GM21528 (cell line): Measurements from ENCODE around the gene APBA3.
"Not testable (repeated sequence)": the region's sequence is repeated elsewhere in the genome, so short reads cannot be mapped to it uniquely, and the experiment has no call there.

ENCODE experiments used
- ATAC-seq: cut with Tn5 transposase; IDR thresholded peaks from one replicate; pipeline ENCODE4 v1.9.1; 2021; ENCODE audit warnings: mild to moderate bottlenecking, moderate library complexity; ENCODE audit not compliant: unreplicated experiment, low FRiP score

Gene APBA3

DNA sequence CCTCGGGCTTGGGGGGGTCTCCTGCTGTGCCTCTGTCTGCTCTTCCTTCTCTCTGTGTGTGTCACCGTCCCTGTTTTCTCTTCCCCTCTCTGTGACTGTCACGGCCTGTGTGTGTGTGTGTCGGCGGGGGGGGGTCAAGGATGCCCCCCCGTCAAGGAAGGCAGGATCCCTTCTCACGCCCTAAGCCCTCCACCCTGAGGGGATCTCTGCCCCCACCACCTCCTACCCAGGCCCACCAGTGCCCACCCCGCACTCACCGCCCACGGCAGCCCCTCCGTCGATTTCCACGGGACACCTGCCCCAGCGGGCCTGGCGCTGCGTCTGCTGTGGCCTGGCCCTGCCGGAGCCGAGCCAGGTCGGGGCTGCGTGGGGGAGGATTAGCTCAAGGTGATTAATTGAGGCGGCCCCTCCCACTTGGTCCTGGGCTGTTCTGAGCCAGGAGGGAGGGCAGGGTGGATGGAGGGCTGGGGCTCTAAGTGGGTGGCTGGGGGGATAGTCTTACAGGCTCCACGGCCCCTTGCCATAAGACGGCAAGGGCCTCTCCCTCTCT, 10.5 kb upstream of the APBA3 start, which contains the start of gene RAX2:
TSS of gene RAX2 (minus strand) at position 323 of the 550 bp plus-strand sequence. CDS start 486 bp downstream, outside the sequence.
- ATAC-seq, result no peak

- ATAC-seq, result no peak
Observed at GRCh38 chr19:3771000-3771905, 9.8 kb upstream of the APBA3 start.

- no peak for ATAC-seq
Observed at GRCh38 chr19:3770136-3770999, 8.9 kb upstream of the APBA3 start.

- no peak for ATAC-seq
Observed at GRCh38 chr19:3769494-3769893, 8.0 kb upstream of the APBA3 start.

- no peak for ATAC-seq
Observed at GRCh38 chr19:3768748-3769099, 7.2 kb upstream of the APBA3 start.

DNA sequence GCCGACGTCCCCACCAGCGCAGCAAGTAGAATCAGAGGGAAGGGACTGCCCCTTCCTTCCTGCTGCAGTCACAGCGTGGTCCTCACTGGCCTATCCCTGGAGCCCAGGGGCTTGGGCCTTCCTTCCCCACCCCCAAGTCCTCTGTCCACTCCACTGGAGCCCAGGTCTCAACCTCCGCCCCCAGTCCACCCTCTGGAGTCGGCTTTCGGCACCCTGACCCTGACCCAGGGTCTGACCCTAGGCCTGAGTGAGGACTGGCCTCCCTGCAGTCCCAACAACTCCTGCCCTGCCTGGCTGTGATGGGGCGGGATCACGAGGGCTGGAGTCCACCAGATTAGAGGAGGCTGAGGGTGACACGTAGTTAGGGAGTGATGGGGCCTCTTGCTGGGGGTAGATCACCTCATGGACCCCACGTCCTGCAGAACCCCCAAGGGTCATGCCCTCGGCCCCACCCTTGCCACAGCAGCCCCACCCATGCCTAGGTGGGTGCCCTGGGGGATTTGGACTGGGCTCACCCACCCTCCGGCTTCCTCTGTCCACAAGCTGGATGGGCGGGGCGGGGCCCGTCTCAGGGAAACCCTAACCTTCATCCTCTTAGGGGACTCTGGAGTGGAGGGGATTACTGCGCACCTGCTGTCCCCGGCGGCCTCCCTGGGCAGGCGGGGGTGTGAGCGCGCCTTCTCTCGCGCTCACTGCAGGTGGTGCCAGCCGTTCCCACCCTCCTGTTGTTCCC, 6.7 kb upstream of the APBA3 start:
- ATAC-seq, result no peak

DNA sequence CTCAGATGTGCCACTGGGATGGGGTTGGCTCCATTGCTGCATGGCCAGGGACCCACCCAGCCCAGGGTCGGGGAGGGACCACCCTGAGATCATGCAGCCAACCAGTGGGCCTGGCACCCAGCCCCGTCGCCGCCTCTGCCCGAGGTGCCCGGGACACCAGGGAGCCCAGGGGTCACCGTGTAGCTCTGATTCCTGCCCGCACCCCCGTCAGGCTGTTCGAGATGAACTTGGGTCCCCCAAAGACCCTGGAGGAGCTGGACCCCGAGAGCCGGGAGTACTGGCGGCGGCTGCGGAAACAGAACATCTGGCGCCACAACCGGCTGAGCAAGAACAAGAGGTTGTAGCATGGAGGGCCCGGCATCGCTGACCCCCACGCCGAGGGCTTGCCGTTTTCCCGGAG, 5.6 kb upstream of the APBA3 start:
- ATAC-seq, result no peak

DNA sequence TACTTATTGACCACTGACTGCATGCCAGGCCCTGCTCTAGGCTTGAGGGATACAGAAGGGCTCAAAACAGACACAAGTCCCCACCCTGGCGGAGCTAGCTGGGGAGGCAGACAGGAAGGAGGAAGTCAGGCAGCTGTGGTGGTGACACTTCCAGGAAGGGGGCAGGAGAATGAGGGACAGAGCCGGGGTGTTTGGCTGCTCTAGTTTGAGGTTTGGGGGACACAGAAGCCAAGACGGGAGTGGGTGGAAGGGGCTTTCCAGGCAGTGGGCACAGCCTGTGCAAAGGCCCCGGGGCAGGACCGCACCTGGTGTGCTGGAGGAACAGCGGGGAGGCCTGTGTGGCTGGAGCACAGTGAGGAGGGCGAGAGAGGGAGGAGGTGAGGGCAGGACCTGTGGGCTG, 5.0 kb upstream of the APBA3 start:
- no peak for ATAC-seq

- ATAC-seq, result not testable (repeated sequence)
Observed at GRCh38 chr19:3765757-3766156, 4.3 kb upstream of the APBA3 start.

- ATAC-seq, result no peak
Observed at GRCh38 chr19:3765121-3765520, 3.6 kb upstream of the APBA3 start.

DNA sequence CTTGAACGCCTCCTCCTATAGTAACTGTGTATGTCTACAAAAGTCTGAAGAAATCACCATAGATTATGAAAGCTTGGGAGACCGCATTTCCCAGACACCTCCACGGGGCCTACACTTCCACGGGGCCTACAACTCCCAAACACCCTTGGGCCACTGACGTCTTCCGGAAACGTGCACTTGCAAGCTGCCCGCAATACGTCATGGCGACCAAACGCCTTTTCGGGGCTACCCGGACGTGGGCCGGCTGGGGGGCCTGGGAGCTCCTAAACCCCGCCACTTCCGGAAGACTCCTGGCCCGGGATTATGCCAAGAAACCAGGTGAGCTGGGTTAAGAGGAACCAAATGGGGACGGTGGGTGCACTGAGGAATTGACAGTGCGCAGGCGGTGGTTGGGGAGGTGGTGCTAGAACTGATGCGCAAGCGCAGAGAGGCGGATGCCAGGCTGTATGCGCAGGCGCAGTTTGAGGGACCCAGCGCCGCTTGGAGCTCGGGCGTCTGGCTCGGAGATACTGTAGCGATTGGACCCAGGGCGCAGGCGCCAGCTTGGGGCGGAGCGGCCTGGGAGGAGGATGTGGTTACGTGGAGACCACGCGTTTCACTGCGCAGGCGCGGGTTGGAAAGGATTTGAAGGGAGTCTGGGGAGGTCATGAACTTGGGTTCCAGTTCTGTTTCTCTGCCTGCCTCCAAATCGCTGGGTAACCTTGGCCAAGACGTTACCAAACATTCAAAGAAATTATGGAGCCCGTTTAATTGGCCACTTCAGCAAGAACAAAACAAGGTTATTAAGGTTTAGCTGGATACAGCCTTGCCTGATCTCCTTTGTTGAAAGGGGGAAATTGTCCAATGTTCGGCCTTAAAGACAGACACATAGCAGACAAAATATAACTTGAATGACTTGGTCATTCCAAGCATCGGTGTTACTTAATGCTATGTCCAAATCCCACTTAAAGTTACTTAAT, 1.3 kb upstream of the APBA3 start, which contains the start of gene MRPL54:
TSS of gene MRPL54 (plus strand) at position 182 of the 959 bp plus-strand sequence. CDS start at position 201, 19 bp downstream.
- ATAC-seq, result peak; percentile 64

DNA sequence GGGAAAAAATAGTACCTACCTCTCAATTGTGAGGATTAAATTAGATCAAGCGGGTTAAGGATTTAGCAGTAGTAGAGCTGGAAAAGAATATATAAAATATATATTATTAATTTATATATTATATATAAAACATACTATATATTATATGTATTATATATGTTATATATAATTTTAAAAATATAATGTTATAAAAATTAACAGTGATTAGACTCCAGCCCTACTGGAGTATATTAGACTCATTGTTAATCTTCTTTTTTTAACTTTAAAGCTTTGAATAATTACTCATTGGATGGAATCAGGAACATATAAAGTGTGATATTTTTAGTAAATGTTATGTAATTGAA, 610 bp upstream of the APBA3 start:
- ATAC-seq, result peak; percentile 2

DNA sequence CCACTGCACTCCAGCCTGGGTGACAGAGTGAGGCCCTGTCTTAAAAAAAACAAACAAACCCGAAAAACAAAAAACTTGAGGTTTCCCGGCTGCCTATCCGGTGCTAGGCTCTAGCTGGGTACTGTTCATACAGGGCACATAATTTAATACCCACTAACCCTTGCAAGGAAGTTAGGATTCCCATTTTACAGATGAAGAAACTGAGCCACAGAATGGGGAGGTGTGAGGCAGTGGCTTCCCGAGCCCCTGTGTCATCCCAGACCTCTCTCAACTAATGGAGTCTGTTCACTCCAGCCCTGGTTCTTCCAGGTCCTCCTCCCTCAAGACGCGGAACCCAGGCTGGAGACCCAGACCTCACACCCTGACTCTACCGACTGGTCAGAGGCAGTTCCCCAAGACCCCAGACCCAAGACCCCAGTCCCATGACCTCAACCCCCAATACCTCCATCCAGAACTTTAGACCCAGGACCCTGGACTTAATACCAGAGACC, 576 bp downstream of the APBA3 start:
- ATAC-seq, result no peak

DNA sequence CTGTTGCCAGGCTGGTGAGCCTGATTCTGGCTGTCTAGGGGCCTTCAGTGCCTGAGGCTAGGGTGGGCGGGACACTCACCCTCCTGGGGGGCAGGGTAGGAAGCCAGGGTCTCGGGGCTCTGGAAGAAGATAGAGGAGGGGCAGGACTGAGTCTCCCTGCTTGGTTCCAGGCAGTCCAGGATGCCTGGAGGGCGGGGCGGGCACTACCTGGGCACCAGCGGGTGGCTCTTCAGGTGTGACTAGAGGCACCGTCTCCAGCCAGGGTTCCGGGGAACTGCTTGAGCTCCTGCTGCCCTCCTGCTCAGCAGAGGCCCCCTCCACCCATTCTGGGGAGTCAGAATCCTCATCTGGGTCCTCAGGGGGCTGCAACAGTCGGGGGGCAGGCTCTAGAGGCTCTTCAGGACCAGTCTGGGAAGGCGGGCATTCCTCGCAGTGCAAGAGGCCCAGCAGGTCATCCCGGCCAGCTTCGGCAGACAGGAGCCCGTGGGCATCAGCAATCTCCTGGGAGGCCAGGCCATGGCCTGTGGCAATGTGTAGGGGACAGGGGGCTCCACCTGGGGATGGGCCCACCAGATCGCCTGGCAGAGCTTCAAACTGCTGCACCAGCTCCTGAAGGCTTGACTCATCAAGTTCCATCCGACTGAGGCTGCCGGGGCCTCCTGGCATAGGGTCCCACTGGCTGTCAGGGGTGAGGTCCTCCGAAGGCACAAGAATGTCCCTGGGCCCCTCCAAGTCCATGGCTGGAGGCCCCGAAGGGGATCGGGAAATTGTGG, 1.8 kb downstream of the APBA3 start:
- ATAC-seq, result no peak

DNA sequence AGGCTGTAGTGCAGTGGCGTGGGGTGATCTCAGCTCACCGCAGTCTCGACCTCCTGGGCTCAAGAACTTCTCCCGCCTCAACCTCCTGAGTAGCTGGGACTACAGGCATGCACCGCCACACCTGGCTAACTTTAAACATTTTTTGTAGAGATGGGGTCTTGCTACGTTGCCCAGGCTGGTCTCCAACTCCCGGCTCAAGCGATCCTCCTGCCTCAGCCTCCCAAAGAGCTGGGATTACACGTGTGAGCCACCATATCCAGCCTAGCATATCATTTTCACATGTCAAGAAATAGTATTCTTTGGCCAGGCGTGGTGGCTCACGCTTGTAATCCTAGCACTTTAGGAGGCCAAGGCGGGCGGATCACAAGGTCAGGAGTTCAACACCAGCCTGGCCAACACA, 3.2 kb downstream of the APBA3 start:
- not testable (repeated sequence) for ATAC-seq

DNA sequence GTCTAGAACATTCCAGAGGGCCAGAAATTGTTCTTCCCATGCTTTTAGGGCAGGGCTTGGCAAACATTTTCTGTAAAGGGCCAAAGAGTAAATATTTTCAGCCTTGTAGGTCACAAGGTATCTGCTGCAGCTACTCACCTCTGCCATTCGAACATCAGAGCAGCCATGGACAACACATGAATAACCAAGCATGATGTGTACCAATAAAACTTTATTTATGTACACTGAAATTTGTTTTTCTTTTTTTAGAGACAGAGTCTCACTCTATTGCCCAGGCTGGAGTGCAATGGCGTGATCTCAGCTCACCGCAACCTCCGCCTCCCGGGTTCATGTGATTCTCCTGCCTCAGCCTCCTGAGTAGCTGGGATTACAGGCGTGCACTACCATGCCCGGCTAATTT, 3.8 kb downstream of the APBA3 start:
- ATAC-seq, result not testable (repeated sequence)

- no peak for ATAC-seq
Observed at GRCh38 chr19:3753631-3754410, 7.7 kb downstream of the APBA3 start.

DNA sequence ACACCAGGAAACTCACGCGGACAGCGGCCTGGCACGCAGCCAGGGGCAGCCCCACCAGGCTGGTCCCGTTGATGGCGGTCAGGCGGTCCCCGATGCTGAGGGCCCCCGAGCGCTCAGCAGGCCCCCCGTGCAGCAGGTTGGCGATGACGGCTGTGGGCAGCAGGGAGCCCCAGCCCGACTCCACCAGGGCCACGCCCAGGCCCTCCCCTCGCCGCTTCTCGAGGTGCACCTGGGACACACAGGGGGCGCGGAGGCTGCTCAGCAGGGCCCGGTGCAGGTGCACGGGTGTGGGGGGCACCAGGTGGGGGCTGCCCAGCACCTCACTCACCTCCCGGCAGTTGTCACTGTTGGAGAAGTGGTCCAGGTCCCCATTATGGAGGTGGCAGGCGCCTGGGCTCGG, 9.0 kb downstream of the APBA3 start:
- no peak for ATAC-seq
